ENCODE measurements around the gene PTPRT. TPM values are rescaled to one million over a fixed set of nuclear protein-coding genes. Genes with fewer than 3 reads are reported as not detected.

PTPRT gene
- total RNA-seq, 3 donors from 2014 or later: 0.32 to 6.3 (median 4.9) TPM

GRCh38 chr20:42549496-42549895 is 640.2 kb downstream of the PTPRT start:
- H3K27me3 ChIP-seq: no peaks in the 10 kb centered on the region
- no peaks in the 10 kb centered on the region for H3K4me1 ChIP-seq
- H3K36me3 ChIP-seq: no peaks in the 10 kb centered on the region
- H3K27ac ChIP-seq: no peak overlapping the region
- no peak for TF ChIP-seq POLR2AphosphoS5 (IDR thresholded peaks at IDR 0.05)
- TF ChIP-seq CTCF (IDR thresholded peaks at IDR 0.05): no peak
- TF ChIP-seq POLR2A (IDR thresholded peaks at IDR 0.05): no peak
- no peak overlapping the region for H3K4me3 ChIP-seq
- no peak for DNase-seq (ENCODE audit: low spot score in 2 of 2)
- intact Hi-C loops (cut with DNase I; ENCODE audit: low total_unique reads): no loop called here
- H3K9me3 ChIP-seq: no peaks in the 10 kb centered on the region

- Histone ChIP-seq H3K27me3 (no peaks in the 10 kb centered on the region), H3K4me3 (no peak overlapping the region), H3K4me1 (no peaks in the 10 kb centered on the region), H3K9me3 (no peaks in the 10 kb centered on the region), H3K36me3 (no peaks in the 10 kb centered on the region), H3K27ac (no peak overlapping the region)
- intact Hi-C loops (cut with DNase I; ENCODE audit: low total_unique reads): no loop called here
- DNase-seq (ENCODE audit: low spot score in 2 of 2): peak in 1 of 2 donors; percentile 46
- TF ChIP-seq CTCF (IDR thresholded peaks at IDR 0.05): no peak
- TF ChIP-seq POLR2A (IDR thresholded peaks at IDR 0.05): no peak
- no peak for TF ChIP-seq POLR2AphosphoS5 (IDR thresholded peaks at IDR 0.05)
Measured at GRCh38 chr20:42544926-42545325, 644.8 kb downstream of the PTPRT start.

GRCh38 chr20:42532831-42533230 is 656.9 kb downstream of the PTPRT start:
- Histone ChIP-seq H3K27me3 (no peaks in the 10 kb centered on the region), H3K36me3 (no peaks in the 10 kb centered on the region), H3K4me1 (no peaks in the 10 kb centered on the region), H3K27ac (no peak overlapping the region), H3K4me3 (no peak overlapping the region), H3K9me3 (no peaks in the 10 kb centered on the region)
- no peak for DNase-seq (ENCODE audit: low spot score in 2 of 2)
- intact Hi-C loops (cut with DNase I; ENCODE audit: low total_unique reads): no loop called here
- no peak for TF ChIP-seq POLR2A (IDR thresholded peaks at IDR 0.05)
- TF ChIP-seq POLR2AphosphoS5 (IDR thresholded peaks at IDR 0.05): no peak
- no peak for TF ChIP-seq CTCF (IDR thresholded peaks at IDR 0.05)

- Histone ChIP-seq H3K36me3 (no peaks in the 10 kb centered on the region), H3K9me3 (no peaks in the 10 kb centered on the region), H3K27me3 (no peaks in the 10 kb centered on the region), H3K4me1 (no peaks in the 10 kb centered on the region), H3K4me3 (no peak overlapping the region), H3K27ac (no peak overlapping the region)
- TF ChIP-seq POLR2A (IDR thresholded peaks at IDR 0.05): no peak
- TF ChIP-seq POLR2AphosphoS5 (IDR thresholded peaks at IDR 0.05): no peak
- TF ChIP-seq CTCF (IDR thresholded peaks at IDR 0.05): no peak
- intact Hi-C loops (cut with DNase I; ENCODE audit: low total_unique reads): no loop called here
- DNase-seq (ENCODE audit: low spot score in 2 of 2): no peak
Measured at GRCh38 chr20:42531508-42531961, 658.2 kb downstream of the PTPRT start.

- TF ChIP-seq POLR2AphosphoS5 (IDR thresholded peaks at IDR 0.05) (no peak), CTCF (IDR thresholded peaks at IDR 0.05) (peak; percentile 16 to 54 (median 51)), POLR2A (IDR thresholded peaks at IDR 0.05) (no peak)
- no peaks in the 10 kb centered on the region for H3K36me3 ChIP-seq
- no peaks in the 10 kb centered on the region for H3K4me1 ChIP-seq
- H3K4me3 ChIP-seq: no peak overlapping the region
- DNase-seq (ENCODE audit: low spot score in 2 of 2): no peak
- no peaks in the 10 kb centered on the region for H3K9me3 ChIP-seq
- no peak overlapping the region for H3K27ac ChIP-seq
- no peaks in the 10 kb centered on the region for H3K27me3 ChIP-seq
- intact Hi-C loops (cut with DNase I; ENCODE audit: low total_unique reads): no loop called here
Measured at GRCh38 chr20:42530855-42531448, 658.8 kb downstream of the PTPRT start.

Data from breast epithelium (tissue), 4 donors.